Stomach (tissue), 9 donors: ENCODE measurements around the gene VIPR2. TPM values are rescaled to one million over a fixed set of nuclear protein-coding genes. Genes with fewer than 3 reads are reported as not detected.
A peak's percentile ranks its signal among the peaks of the same experiment; 100 is the strongest.

Source experiments
- DNase-seq, 2 donors: peaks; one replicate each; pipeline versions ENCODE4 v3.0.0 to v3.0.0-alpha.2; 2013 to 2019
- H3K27ac ChIP-seq, 5 donors: fragments of 200-600 bp in 4 of 5; sonication (generic) in 4 of 5; one replicate each; pipeline ENCODE4 v1.5.1; 2013 to 2019; ENCODE audit warnings: mild to moderate bottlenecking in 1 of 5, moderate library complexity in 1 of 5
- H3K27me3 ChIP-seq, 3 donors: fragments of 200-600 bp; sonication (generic); one replicate each; pipeline ENCODE4 v1.5.1; 2017 to 2019; ENCODE audit warnings: mixed run types in 1 of 3
- H3K36me3 ChIP-seq, 4 donors: fragments of 200-600 bp; sonication (generic); 1 replicate in 3 of 4; 2 replicates in 1 of 4; pipeline ENCODE4 v1.5.1; 2016 to 2019
- H3K4me1 ChIP-seq, 4 donors: fragments of 200-600 bp; sonication (generic); one replicate each; pipeline ENCODE4 v1.5.1; 2016 to 2019
- H3K4me3 ChIP-seq, 4 donors: fragments of 200-600 bp; sonication (generic) in 3 of 4; one replicate each; pipeline ENCODE4 v1.5.1; 2016 to 2019; ENCODE audit warnings: mild to moderate bottlenecking in 1 of 4
- H3K9me3 ChIP-seq, 4 donors: fragments of 200-600 bp; sonication (generic); one replicate each; pipeline ENCODE4 v1.5.1; 2016 to 2019
- EP300 ChIP-seq: sonication (generic); formaldehyde crosslinking; IDR thresholded peaks from one replicate; pipeline ENCODE4 v1.6.1; 2017; ENCODE audit warnings: antibody characterized with exemption
- POLR2A ChIP-seq, 4 donors: fragments of 450-650 bp; IDR thresholded peaks; one replicate each; pipeline ENCODE4 v1.6.1; 2016; ENCODE audit warnings: antibody characterized with exemption in 4 of 4, control low read depth in 2 of 4, mild to moderate bottlenecking in 1 of 4, moderate library complexity in 1 of 4
- POLR2AphosphoS5 ChIP-seq, 3 donors: sonication (generic); formaldehyde crosslinking; IDR thresholded peaks; one replicate each; pipeline ENCODE4 v1.6.1; 2016; ENCODE audit warnings: antibody characterized with exemption in 3 of 3
- WGBS, 5 donors: extraction: QIAGEN DNeasy Blood & Tissue Kit in 3 of 5; methylation state at CpG; one replicate each; pipeline versions ENCODE4 v1.1.5 to v1.1.7; 2013 to 2018; 5-methylcytosine and 5-hydroxymethylcytosine counted together
- intact Hi-C: fragments of 100-400 bp; cut with DNase I; formaldehyde crosslinking; loops from one replicate; pipeline ENCODE4 v1.15.1; 2023; ENCODE audit warnings: low total_unique reads
- polyA plus RNA-seq, 3 donors: library from polyadenylated mRNA; stranded (reverse); fragments of 200-250 nt; gene quantifications; one replicate each; pipeline ENCODE4 v1.2.3, GENCODE V29; 2013
- total RNA-seq, 5 donors: library from RNA; depleted of rRNA; stranded (reverse); fragments of >200 nt; gene quantifications; one replicate each; pipeline versions ENCODE4 v1.1.0 to v1.2.3, GENCODE V29; 2014 to 2016
- TF ChIP-seq, protein P1 (sequence below), 7 experiments: fragments of 450-650 bp in 4 of 7; fragments of 200-600 bp in 3 of 7; sonication (generic) in 3 of 7; IDR thresholded peaks; one replicate each; pipeline ENCODE4 v1.5.1; 2016 to 2019; ENCODE audit warnings: antibody characterized with exemption in 7 of 7, control low read depth in 2 of 7, mild to moderate bottlenecking in 1 of 7
- donor health status: healthy with polysubstance abuse.
- donor health status: Bipolar disorder and iron deficiency.
- donor health status: healthy.

VIPR2 gene
- total and polyA plus RNA-seq, 8 donors: 1.2 to 25.4 (median 4.6) TPM

GRCh38 chr7:159038066-159038465, 106.6 kb downstream of the VIPR2 start:
- H3K4me1 ChIP-seq: peaks cover 0 to 41% (median 15%) of the 10 kb centered on the region in 4 donors
- H3K4me3 ChIP-seq: no peak overlapping the region
- H3K27me3 ChIP-seq: no peaks in the 10 kb centered on the region
- TF ChIP-seq POLR2AphosphoS5 (IDR thresholded peaks at IDR 0.05) (no peak), POLR2A (IDR thresholded peaks at IDR 0.05) (no peak), EP300 (no peak)
- H3K27ac ChIP-seq: peak overlapping the region in 1 of 5 donors; percentile 5
- DNase-seq: no peak
- peaks cover 0 to 14% (median 3%) of the 10 kb centered on the region in 4 donors for H3K36me3 ChIP-seq
- WGBS, 5 donors: 79 to 92% (median 82%) methylated on average over 10 of the region's 10 CpGs
- intact Hi-C loops: no loop called here
- H3K9me3 ChIP-seq: no peaks in the 10 kb centered on the region

DNA sequence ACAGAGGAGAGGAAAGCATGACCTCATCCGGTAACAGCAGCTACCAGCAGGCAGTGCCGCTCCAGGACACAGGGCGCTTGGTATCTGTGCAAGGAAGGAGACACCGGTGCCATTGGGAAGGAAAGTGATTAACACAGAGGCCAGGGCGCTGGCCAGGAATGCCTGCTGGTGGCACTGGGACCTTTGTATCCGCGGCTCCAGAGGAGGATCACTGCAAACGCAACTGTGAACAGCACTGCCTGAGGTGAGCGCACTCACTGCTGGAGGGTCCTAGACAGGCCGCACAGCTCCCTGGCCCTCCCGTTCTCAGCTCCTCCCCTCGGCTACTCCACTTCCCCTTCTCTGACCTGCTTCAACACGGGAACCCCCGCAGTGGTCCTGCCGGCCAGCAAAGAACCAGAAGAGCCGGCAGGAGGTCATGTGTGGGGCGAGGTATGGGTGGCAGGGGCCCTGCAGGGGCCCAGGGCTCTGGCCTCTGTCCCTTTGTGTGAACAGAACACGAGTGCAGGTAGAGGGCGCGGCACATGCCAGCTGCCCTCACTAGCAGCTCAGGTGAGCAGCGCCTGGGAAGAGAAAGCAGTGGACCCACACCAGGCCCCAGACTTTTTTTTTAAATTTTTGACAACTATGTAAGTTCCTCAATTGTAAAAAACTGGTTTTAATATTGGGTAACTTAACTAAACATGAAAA, 107.6 kb downstream of the VIPR2 start:
- TF ChIP-seq, protein P1, sequence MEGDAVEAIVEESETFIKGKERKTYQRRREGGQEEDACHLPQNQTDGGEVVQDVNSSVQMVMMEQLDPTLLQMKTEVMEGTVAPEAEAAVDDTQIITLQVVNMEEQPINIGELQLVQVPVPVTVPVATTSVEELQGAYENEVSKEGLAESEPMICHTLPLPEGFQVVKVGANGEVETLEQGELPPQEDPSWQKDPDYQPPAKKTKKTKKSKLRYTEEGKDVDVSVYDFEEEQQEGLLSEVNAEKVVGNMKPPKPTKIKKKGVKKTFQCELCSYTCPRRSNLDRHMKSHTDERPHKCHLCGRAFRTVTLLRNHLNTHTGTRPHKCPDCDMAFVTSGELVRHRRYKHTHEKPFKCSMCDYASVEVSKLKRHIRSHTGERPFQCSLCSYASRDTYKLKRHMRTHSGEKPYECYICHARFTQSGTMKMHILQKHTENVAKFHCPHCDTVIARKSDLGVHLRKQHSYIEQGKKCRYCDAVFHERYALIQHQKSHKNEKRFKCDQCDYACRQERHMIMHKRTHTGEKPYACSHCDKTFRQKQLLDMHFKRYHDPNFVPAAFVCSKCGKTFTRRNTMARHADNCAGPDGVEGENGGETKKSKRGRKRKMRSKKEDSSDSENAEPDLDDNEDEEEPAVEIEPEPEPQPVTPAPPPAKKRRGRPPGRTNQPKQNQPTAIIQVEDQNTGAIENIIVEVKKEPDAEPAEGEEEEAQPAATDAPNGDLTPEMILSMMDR (IDR thresholded peaks at IDR 0.05): no peak
- TF ChIP-seq EP300 (no peak), POLR2A (IDR thresholded peaks at IDR 0.05) (no peak), POLR2AphosphoS5 (IDR thresholded peaks at IDR 0.05) (no peak)
- Histone ChIP-seq H3K9me3 (no peaks in the 10 kb centered on the region), H3K4me1 (peaks cover 0 to 42% (median 15%) of the 10 kb centered on the region in 4 donors), H3K27ac (peak overlapping the region in 1 of 5 donors; percentile 2), H3K27me3 (no peaks in the 10 kb centered on the region), H3K36me3 (peaks cover 0 to 14% (median 3%) of the 10 kb centered on the region in 4 donors), H3K4me3 (no peak overlapping the region)
- 32 to 66% (median 49%) methylated on average over 17 to 21 of the region's 21 CpGs for WGBS, 5 donors
- peak in 1 of 2 donors; percentile 61 for DNase-seq
- intact Hi-C loops: no loop called here

DNA sequence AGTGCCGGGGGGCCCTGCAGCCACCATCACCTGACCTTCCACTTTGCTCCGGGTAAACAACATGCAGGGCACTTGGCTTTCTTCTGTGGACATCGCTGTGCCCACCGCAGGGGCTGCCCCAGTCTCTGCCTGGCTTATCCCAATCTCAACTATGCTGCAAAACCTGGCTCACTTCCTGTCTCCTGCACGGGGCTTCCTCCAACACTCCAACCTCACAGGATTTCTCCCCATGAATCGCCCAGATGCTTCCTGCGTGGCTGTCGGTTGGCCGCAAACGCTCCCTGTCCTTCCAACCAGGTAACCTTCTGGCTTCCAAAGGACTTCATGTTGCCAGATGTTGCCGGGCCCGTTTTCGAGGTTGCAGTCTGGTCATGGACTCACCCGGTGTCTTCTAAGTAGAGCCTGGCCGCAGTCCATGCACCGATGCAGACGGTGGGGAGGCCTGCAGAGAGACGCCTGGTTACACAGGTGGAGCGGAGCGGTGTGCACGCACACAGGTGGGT, 109.0 kb downstream of the VIPR2 start:
- 81 to 84% (median 82%) methylated on average over 21 of the region's 21 CpGs for WGBS, 5 donors
- DNase-seq: peak in 1 of 2 donors; percentile 23
- intact Hi-C loops: no loop called here
- peaks cover 0 to 14% (median 3%) of the 10 kb centered on the region in 4 donors for H3K36me3 ChIP-seq
- no peaks in the 10 kb centered on the region for H3K9me3 ChIP-seq
- H3K4me1 ChIP-seq: peaks cover 0 to 42% (median 27%) of the 10 kb centered on the region in 4 donors
- no peak overlapping the region for H3K4me3 ChIP-seq
- H3K27me3 ChIP-seq: peaks cover 0 to 10% (median 1%) of the 10 kb centered on the region in 3 donors
- H3K27ac ChIP-seq: no peak overlapping the region
- no peak for TF ChIP-seq POLR2A (IDR thresholded peaks at IDR 0.05)
- TF ChIP-seq, protein P1 (IDR thresholded peaks at IDR 0.05): no peak
- no peak for TF ChIP-seq EP300
- no peak for TF ChIP-seq POLR2AphosphoS5 (IDR thresholded peaks at IDR 0.05)

GRCh38 chr7:159034988-159035387, 109.7 kb downstream of the VIPR2 start:
- H3K4me3 ChIP-seq: no peak overlapping the region
- WGBS, 5 donors: 75 to 89% (median 88%) methylated on average over 5 to 9 of the region's 9 CpGs
- no peak for DNase-seq

More at GRCh38 chr7:159034988-159035387, 109.7 kb downstream of the VIPR2 start:
- peaks cover 0 to 41% (median 34%) of the 10 kb centered on the region in 4 donors for H3K4me1 ChIP-seq
- TF ChIP-seq POLR2AphosphoS5 (IDR thresholded peaks at IDR 0.05) (no peak), POLR2A (IDR thresholded peaks at IDR 0.05) (no peak), EP300 (no peak)
- TF ChIP-seq, protein P1 (IDR thresholded peaks at IDR 0.05): no peak
- peaks cover 0 to 11% (median 6%) of the 10 kb centered on the region in 3 donors for H3K27me3 ChIP-seq
- H3K9me3 ChIP-seq: no peaks in the 10 kb centered on the region
- peaks cover 0 to 14% (median 3%) of the 10 kb centered on the region in 4 donors for H3K36me3 ChIP-seq
- intact Hi-C loops: no loop called here
- H3K27ac ChIP-seq: no peak overlapping the region
